ENCODE data around the gene GPRIN1. TPM values are rescaled to one million over a fixed set of nuclear protein-coding genes. Genes with fewer than 3 reads are reported as not detected.

GPRIN1 gene
- total RNA-seq, 1 experiment from 2014 or later = 16.7 TPM

GRCh38 chr5:176658007-176658599, 48.1 kb upstream of the GPRIN1 start:
- DNase-seq (ENCODE audit: low spot score) = peak; percentile 61
- POLR2A ChIA-PET (ENCODE audit: low non-redundant PET) = no interaction called here

GRCh38 chr5:176656467-176656990, 46.6 kb upstream of the GPRIN1 start:
- no peak overlapping the region for H3K27ac ChIP-seq (ENCODE audit: low read depth, low read length, poor library complexity, severe bottlenecking)
- H3K36me3 ChIP-seq (ENCODE audit: insufficient read depth, low read length, poor library complexity, severe bottlenecking) = no peaks in the 10 kb centered on the region
- TF ChIP-seq CTCF (conservative IDR thresholded peaks at IDR 0.05; ENCODE audit: low read depth, low read length) = no peak
- TF ChIP-seq EZH2 (IDR thresholded peaks at IDR 0.05; ENCODE audit: borderline replicate concordance, low read depth, low read length, poor library complexity, severe bottlenecking) = no peak
- intact Hi-C loops (cut with micrococcal nuclease; ENCODE audit: unreplicated experiment) = no loop called here
- H3K27me3 ChIP-seq (replicated peaks; ENCODE audit: insufficient read depth, low read depth, low read length, poor library complexity) = no peaks in the 10 kb centered on the region
- ChIA-PET POLR2A (ENCODE audit: low non-redundant PET) (no interaction called here), CTCF (no interaction called here)
- BruUV-seq (replicated peaks) = no TSS peak
- no peak overlapping the region for H3K4me3 ChIP-seq (ENCODE audit: low read depth, low read length, poor library complexity, severe bottlenecking)
- no peaks in the 10 kb centered on the region for H3K9me3 ChIP-seq (ENCODE audit: low read depth, low read length, poor library complexity, severe bottlenecking)
- H3K4me1 ChIP-seq (ENCODE audit: insufficient read depth, low read length, poor library complexity, severe bottlenecking) = no peaks in the 10 kb centered on the region
- DNase-seq (ENCODE audit: low spot score) = no peak

More at GRCh38 chr5:176658007-176658599, 48.1 kb upstream of the GPRIN1 start:
- no peak for TF ChIP-seq EZH2 (IDR thresholded peaks at IDR 0.05; ENCODE audit: borderline replicate concordance, low read depth, low read length, poor library complexity, severe bottlenecking)
- TF ChIP-seq CTCF (conservative IDR thresholded peaks at IDR 0.05; ENCODE audit: low read depth, low read length) = peak; percentile 79
- CTCF ChIA-PET = interaction anchor here (1.3 to 1.7 kb wide), 2 partner anchors 8 to 454 kb away, joined by 4 read pairs; no protein-coding TSS in a partner anchor
- Histone ChIP-seq H3K9me3 (ENCODE audit: low read depth, low read length, poor library complexity, severe bottlenecking) (no peaks in the 10 kb centered on the region), H3K27ac (ENCODE audit: low read depth, low read length, poor library complexity, severe bottlenecking) (no peak overlapping the region), H3K4me1 (ENCODE audit: insufficient read depth, low read length, poor library complexity, severe bottlenecking) (no peaks in the 10 kb centered on the region), H3K36me3 (ENCODE audit: insufficient read depth, low read length, poor library complexity, severe bottlenecking) (no peaks in the 10 kb centered on the region), H3K4me3 (ENCODE audit: low read depth, low read length, poor library complexity, severe bottlenecking) (no peak overlapping the region), H3K27me3 (replicated peaks; ENCODE audit: insufficient read depth, low read depth, low read length, poor library complexity) (no peaks in the 10 kb centered on the region)
- TSS peak; percentile 70 for BruUV-seq (replicated peaks)
- intact Hi-C loops (cut with micrococcal nuclease; ENCODE audit: unreplicated experiment) = loop anchor here (2.0 kb wide), 1 partner anchor 161 kb away; no protein-coding TSS in a partner anchor

- DNase-seq (ENCODE audit: low spot score) = no peak
- intact Hi-C loops (cut with micrococcal nuclease; ENCODE audit: unreplicated experiment) = no loop called here
- Histone ChIP-seq H3K4me3 (ENCODE audit: low read depth, low read length, poor library complexity, severe bottlenecking) (no peak overlapping the region), H3K36me3 (ENCODE audit: insufficient read depth, low read length, poor library complexity, severe bottlenecking) (no peaks in the 10 kb centered on the region), H3K27me3 (replicated peaks; ENCODE audit: insufficient read depth, low read depth, low read length, poor library complexity) (no peaks in the 10 kb centered on the region), H3K4me1 (ENCODE audit: insufficient read depth, low read length, poor library complexity, severe bottlenecking) (no peaks in the 10 kb centered on the region), H3K9me3 (ENCODE audit: low read depth, low read length, poor library complexity, severe bottlenecking) (no peaks in the 10 kb centered on the region), H3K27ac (ENCODE audit: low read depth, low read length, poor library complexity, severe bottlenecking) (no peak overlapping the region)
- POLR2A ChIA-PET (ENCODE audit: low non-redundant PET) = interaction anchor here (0.5 kb wide), 1 partner anchor 206 kb away, joined by 5 read pairs; no protein-coding TSS in a partner anchor
- CTCF ChIA-PET = no interaction called here
- TF ChIP-seq EZH2 (IDR thresholded peaks at IDR 0.05; ENCODE audit: borderline replicate concordance, low read depth, low read length, poor library complexity, severe bottlenecking) (no peak), CTCF (conservative IDR thresholded peaks at IDR 0.05; ENCODE audit: low read depth, low read length) (no peak)
- no TSS peak for BruUV-seq (replicated peaks)
Observed at GRCh38 chr5:176654856-176655255, 44.9 kb upstream of the GPRIN1 start.

All from A673 (cell line).